AG04449 (cell line): ENCODE measurements around the gene SLC35G3.
A peak's percentile ranks its signal among the peaks of the same experiment; 100 is the strongest.
"Not testable (repeated sequence)": the region's sequence is repeated elsewhere in the genome, so short reads cannot be mapped to it uniquely, and the experiment has no call there.

Experiments
- CTCF ChIA-PET: fragments of 350-600 bp; formaldehyde crosslinking; extraction: SDS; loops from one replicate; lab custom pipeline; 2021; ENCODE audit warnings: antibody characterized with exemption; lab: Yijun Ruan, JAX
- POLR2A ChIA-PET: fragments of 400-600, 350-600 bp; formaldehyde crosslinking; extraction: SDS; loops from one replicate; lab custom pipeline; 2020; ENCODE audit warnings: antibody characterized with exemption, inconsistent platforms; lab: Yijun Ruan, JAX
- DNase-seq: peaks from one replicate; pipeline ENCODE4 v3.0.0-alpha.2; 2010; ENCODE audit warnings: low read depth, low spot score
- H3K4me3 ChIP-seq: 2 replicates; pipeline ENCODE4 v1.5.1; 2011; ENCODE audit warnings: low read depth, mild to moderate bottlenecking, control low read depth, low read length
- TF ChIP-seq, protein P1 (sequence below): IDR thresholded peaks from one replicate; pipeline ENCODE4 v1.5.1; 2011; ENCODE audit warnings: mild to moderate bottlenecking, moderate library complexity, low read length, control low read depth, inconsistent platforms; ENCODE audit not compliant: insufficient read depth; ENCODE audit errors: missing control alignments

The SLC35G3 gene

DNA sequence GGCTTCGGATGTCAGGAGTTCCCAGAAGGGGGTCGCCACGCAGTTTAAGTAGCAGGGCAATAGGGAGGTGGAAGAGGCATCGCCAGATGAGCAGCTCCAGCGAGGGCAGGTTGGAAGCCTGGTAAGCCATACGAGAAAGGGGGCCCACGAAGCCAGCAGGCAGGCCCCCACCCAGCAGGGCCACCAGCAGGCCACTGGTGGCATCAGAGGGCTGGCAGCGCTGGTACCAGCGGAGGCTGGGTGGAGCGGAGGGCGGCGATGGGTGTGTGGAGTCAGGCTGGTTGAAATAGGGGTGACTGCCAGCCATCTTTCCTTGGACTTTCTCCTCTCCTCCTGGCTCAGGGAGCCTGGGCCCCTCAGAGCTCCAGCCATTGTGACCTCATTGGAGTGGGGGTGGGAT is at the start of gene SLC35G3:
TSS of gene SLC35G3 (minus strand) at position 393 of the 400 bp plus-strand sequence. CDS start at position 307, 86 bp downstream.
- H3K4me3 ChIP-seq, POLR2A ChIA-PET, DNase-seq, CTCF ChIA-PET: not testable (repeated sequence)

DNA sequence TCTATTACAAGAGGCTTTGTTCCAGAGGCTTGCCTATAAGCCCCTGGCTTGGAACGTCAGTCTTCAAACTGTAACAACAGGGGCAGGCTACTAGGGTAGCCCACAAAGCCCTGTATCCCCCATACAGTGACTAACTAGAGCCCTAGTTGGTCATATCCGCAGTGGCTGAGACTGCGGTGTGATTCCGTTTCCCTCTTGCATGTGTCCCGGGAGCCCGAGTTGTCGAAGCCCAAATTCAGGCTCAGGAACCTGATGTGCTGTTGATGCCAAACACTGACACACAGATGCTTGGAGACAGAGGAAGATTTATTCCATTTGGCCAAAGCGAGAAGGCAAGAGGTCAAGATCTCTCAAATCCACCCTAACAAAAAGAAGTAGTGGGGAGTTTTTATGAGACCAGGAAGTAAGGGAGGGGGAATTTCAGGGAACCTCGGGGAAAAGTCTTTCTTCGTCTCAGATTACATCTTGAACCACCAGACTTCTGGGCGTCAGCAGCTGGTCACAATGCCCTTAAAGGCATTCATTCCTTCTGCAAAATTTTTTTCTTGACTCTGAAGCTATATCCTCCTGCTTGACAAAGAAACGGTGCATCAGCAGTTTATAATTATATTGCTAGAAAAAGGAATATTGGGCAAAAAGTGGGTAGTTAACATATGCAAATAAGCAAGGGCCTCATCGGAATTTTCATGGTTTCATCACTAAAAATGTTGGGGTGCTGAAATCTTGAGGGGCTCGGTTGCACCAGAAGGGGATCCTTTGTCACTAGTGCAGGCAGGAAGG is 49.6 kb upstream of the SLC35G3 start:
- ChIA-PET POLR2A (interaction anchor here (0.7 to 1.7 kb wide), 8 partner anchors 8 to 189 kb away, joined by 3 to 9 read pairs (median 5); partner anchors contain the start of genes SLFN11 and SLFN12), CTCF (no interaction called here)
- peak; percentile 19 for DNase-seq
- TF ChIP-seq, protein P1, sequence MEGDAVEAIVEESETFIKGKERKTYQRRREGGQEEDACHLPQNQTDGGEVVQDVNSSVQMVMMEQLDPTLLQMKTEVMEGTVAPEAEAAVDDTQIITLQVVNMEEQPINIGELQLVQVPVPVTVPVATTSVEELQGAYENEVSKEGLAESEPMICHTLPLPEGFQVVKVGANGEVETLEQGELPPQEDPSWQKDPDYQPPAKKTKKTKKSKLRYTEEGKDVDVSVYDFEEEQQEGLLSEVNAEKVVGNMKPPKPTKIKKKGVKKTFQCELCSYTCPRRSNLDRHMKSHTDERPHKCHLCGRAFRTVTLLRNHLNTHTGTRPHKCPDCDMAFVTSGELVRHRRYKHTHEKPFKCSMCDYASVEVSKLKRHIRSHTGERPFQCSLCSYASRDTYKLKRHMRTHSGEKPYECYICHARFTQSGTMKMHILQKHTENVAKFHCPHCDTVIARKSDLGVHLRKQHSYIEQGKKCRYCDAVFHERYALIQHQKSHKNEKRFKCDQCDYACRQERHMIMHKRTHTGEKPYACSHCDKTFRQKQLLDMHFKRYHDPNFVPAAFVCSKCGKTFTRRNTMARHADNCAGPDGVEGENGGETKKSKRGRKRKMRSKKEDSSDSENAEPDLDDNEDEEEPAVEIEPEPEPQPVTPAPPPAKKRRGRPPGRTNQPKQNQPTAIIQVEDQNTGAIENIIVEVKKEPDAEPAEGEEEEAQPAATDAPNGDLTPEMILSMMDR: no peak
- H3K4me3 ChIP-seq: peak overlapping the region; percentile 90

DNA sequence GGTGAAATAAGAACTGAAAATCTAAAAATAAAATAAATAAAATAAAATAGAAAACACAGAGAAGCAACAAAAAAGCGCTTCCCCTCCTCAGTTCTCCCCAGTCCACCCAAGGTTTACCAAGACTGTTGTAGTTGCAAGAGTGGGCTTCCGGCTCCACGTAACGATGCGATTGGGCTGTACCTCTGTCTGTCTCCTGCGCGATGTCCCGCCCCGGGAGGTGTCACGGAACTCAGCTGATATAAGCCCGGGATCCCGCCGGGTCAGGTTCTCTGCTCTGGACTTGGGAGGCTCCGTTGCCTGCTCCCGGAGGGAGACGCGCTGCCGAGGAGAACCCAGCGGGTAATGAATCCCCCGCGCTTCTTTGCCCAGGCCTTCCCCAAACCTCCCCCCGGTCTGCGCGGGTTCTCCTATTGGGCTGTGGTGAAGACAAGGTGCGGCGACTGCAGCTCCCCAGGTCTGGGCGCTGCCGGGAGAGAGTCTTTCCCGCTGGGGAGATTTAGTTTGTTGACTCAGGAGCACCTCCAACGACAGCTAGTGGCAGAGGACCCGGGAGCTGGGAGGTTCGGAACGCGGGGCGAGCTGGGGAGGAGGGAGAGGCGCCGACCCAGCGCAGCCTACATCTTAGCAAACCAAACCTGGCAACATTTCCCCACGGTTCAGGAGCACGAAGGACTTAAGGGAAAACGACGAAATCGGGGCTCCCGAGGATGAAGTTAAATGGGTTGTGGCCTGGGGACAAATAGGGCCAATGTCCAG is 48.8 kb upstream of the SLC35G3 start, which contains the start of gene SLFN5:
TSS of gene SLFN5 (plus strand) at position 268 of the 756 bp plus-strand sequence. CDS start 15,619 bp downstream, outside the sequence.
- CTCF ChIA-PET: no interaction called here
- DNase-seq: peak; percentile 60
- POLR2A ChIA-PET: interaction anchor here (0.7 to 1.7 kb wide), 11 partner anchors 9 to 345 kb away, joined by 3 to 8 read pairs (median 4); partner anchors contain the start of genes SLFN11 and SLFN12
- TF ChIP-seq, protein P1: no peak
- H3K4me3 ChIP-seq: peak within 1 kb of the TSS; percentile 90

DNA sequence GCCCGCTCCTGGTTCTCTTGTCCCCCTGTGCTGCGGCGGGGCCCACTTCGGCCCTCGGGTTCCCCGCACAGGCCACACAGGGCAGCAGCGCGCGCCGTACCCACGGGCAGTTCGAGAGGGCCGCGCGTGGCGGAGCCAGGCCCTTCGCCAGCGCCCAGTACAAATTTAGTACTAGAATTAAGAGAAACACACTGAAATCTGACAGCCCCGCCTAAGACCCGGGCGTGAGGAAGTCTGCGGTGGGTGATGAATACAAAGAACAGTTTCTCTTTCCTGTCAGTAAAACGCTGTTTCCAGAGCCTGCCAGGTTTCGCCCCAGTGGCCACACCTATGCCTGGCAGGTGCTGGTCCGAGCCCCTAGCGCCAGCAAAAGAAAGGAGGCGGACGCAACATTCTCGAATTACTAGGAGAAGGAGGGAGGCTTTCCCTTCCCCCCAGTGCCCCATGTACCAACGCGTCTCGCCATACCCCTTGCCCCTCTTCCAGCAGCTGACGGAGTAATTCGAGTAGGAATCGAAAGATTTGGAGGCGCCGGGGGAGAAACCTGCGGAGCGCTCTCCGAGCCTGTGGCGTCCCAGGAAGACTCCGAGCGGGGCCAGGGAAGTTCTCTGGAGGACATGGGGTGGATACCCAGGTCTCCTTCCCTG is 48.1 kb upstream of the SLC35G3 start:
- TF ChIP-seq, protein P1: peak; percentile 19
- peak overlapping the region; percentile 90 for H3K4me3 ChIP-seq
- DNase-seq: no peak
- ChIA-PET CTCF (no interaction called here), POLR2A (interaction anchor here (0.7 to 1.7 kb wide), 9 partner anchors 10 to 346 kb away, joined by 3 to 8 read pairs (median 5); partner anchors contain the start of genes SLFN11 and SLFN12)

- CTCF ChIA-PET: no interaction called here
- POLR2A ChIA-PET: no interaction called here
- TF ChIP-seq, protein P1: no peak
- peak overlapping the region; percentile 90; the same call in 1 of the 2 replicates for H3K4me3 ChIP-seq
- DNase-seq: no peak
These were observed 47.3 kb upstream of the SLC35G3 start for GRCh38 chr17:35241520-35241919.

GRCh38 chr17:35240861-35241260 is 46.7 kb upstream of the SLC35G3 start:
- ChIA-PET CTCF (no interaction called here), POLR2A (no interaction called here)
- TF ChIP-seq, protein P1: no peak
- no peak overlapping the region for H3K4me3 ChIP-seq
- DNase-seq: no peak
